HG03103 (cell line): ENCODE measurements around the gene ZNF214.

Experiments used
- ATAC-seq: cut with Tn5 transposase; IDR thresholded peaks from one replicate; pipeline ENCODE4 v1.9.1; 2021; ENCODE audit warnings: low read depth; ENCODE audit not compliant: unreplicated experiment

Gene ZNF214

GRCh38 chr11:7020183-7020917 lies at the start of gene ZNF214, which contains the start of gene NLRP14:
TSS of gene ZNF214 (minus strand) at chr11:7020346. CDS start at chr11:7002835, 17,511 bp downstream.
TSS of gene NLRP14 (plus strand) at chr11:7020479. CDS start at chr11:7038587, 18,108 bp downstream.
- no peak for ATAC-seq

- ATAC-seq, result no peak
These were observed 42.4 kb upstream of the ZNF214 start for GRCh38 chr11:7062534-7062933.

GRCh38 chr11:7060868-7061267 lies 40.7 kb upstream of the ZNF214 start:
- no peak for ATAC-seq

GRCh38 chr11:7057641-7058040 lies 37.5 kb upstream of the ZNF214 start:
- no peak for ATAC-seq

- ATAC-seq, result no peak
These were observed 36.8 kb upstream of the ZNF214 start for GRCh38 chr11:7056828-7057513.

GRCh38 chr11:7050191-7050590 lies 30.0 kb upstream of the ZNF214 start:
- no peak for ATAC-seq

- ATAC-seq, result no peak
These were observed 26.5 kb upstream of the ZNF214 start for GRCh38 chr11:7046474-7047175.

- ATAC-seq, result no peak
These were observed 13.9 kb upstream of the ZNF214 start for GRCh38 chr11:7034019-7034418.

GRCh38 chr11:7032692-7033091 lies 12.5 kb upstream of the ZNF214 start:
- ATAC-seq, result no peak

GRCh38 chr11:7031471-7031871 lies 11.3 kb upstream of the ZNF214 start:
- no peak for ATAC-seq

- no peak for ATAC-seq
These were observed 10.7 kb upstream of the ZNF214 start for GRCh38 chr11:7030836-7031235.

- no peak for ATAC-seq
These were observed 8.0 kb upstream of the ZNF214 start for GRCh38 chr11:7028141-7028540.

GRCh38 chr11:7021318-7021717 lies 1.2 kb upstream of the ZNF214 start:
- no peak for ATAC-seq

- no peak for ATAC-seq
These were observed 505 bp downstream of the ZNF214 start for GRCh38 chr11:7019500-7020182.

GRCh38 chr11:7016011-7016410 lies 4.1 kb downstream of the ZNF214 start:
- no peak for ATAC-seq

GRCh38 chr11:7014118-7014517 lies 6.0 kb downstream of the ZNF214 start:
- no peak for ATAC-seq

GRCh38 chr11:7004482-7004881 lies 15.7 kb downstream of the ZNF214 start:
- ATAC-seq, result peak; percentile 71

GRCh38 chr11:6995703-6996102 lies 24.4 kb downstream of the ZNF214 start:
- ATAC-seq, result no peak

GRCh38 chr11:6992457-6993417 lies 27.4 kb downstream of the ZNF214 start:
- ATAC-seq, result no peak

GRCh38 chr11:6992026-6992425 lies 28.1 kb downstream of the ZNF214 start:
- no peak for ATAC-seq
